HG03135 (cell line): ENCODE measurements around the gene NUP98.
"Not testable (repeated sequence)": the region's sequence is repeated elsewhere in the genome, so short reads cannot be mapped to it uniquely, and the experiment has no call there.

Experiments used
- ATAC-seq: cut with Tn5 transposase; IDR thresholded peaks from one replicate; pipeline ENCODE4 v1.9.1; 2021; ENCODE audit warnings: mild to moderate bottlenecking, moderate library complexity; ENCODE audit not compliant: unreplicated experiment

NUP98 gene

DNA sequence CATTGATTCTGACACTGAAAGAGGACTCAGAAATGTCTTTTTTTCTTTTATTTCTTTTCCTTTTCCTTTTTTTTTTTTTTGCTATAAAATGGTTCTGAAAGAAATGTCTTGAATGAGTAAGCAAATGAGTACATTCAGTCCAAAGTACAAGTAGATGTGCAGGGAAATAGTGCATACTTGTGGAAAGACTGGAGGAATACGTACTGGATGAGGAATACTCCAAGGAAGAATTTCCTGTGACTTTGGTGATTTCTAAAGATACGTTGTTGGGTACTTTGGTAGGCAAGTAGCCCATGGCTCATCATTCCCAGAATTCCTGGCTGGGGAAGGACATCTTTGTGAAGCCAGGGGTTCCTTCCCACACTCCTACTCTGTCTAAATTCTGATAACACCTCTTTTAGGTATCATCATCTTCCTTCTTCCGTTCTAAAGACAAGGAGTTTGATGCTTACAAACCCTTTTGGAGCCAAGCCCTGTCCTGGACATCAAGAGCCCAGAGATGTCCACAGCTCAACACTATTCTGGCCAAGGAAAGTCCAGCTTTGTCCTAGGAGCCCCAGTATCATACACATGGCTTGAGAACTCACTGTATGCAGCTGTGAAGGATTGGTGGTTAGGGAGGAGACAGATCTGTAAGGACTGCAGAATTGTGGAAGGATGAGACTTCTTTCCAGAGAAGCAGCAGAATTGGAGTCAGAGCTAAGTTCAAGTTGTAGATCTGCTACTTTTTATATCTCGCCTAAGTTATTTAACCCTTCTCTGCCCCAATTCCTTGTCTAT, 4.8 kb upstream of the NUP98 start:
- no peak for ATAC-seq

DNA sequence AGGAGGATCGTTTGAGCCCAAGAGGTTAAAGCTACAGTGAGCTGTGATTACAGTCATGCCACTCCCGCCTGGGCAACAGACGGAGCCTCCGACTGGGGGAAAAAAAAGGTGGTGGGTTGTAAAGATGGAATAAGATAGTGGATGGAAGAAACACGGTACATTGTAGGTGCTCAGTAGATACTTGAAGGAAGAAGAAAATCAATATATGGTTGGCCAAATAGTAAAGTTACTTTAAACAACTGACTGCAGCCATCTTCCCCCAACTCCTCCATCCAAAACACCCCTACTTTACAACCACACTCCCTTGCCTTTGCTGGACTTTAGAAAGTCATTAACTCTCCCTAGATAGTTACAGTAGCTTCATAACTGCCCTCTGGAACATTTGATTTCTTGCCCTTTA, 2.5 kb upstream of the NUP98 start:
- ATAC-seq = no peak

DNA sequence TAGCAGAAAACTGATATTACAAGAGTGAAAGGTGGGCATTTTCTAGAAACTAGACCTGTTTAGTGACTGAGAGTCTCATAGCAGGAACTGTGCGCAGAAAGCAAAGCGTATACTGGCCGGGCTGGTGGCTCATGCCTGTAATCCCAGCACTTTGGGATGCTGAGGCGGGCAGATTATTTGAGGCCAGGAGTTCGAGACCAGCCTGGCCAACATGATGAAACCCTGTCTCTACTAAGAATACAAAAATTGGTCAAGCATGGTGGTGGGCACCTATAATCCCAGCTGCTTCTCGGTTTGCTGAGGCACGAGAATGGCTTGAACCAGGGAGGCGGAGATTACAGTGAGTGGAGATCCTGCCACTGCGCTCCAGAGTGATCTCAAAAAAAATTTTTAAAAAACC, 1.8 kb upstream of the NUP98 start:
- ATAC-seq = no peak

DNA sequence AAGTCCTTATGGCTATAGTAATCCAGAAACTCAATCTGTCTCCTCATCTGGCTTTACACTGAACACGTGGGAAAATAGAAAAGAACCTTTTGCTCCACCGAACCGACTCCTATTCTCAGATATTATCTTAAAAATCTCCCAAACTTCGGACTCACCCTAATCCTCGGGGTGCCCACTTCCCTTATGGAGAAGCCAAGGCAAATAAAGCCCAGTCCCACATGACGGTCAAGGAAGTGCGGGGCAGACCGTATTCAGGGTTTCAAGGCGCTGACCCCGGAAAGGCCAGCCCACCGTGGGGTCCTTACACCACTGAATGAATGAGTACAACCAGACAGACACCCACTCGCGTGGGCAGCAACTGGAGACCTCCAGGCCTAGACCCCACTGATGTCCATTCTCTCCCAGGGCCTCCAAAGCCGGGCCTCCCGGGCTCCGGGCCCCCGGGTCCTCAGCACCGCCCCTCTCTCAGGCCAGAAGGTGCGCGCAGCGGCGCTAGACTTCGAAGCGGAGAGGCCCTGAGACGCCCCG, 489 bp downstream of the NUP98 start:
- ATAC-seq = peak; percentile 37

DNA sequence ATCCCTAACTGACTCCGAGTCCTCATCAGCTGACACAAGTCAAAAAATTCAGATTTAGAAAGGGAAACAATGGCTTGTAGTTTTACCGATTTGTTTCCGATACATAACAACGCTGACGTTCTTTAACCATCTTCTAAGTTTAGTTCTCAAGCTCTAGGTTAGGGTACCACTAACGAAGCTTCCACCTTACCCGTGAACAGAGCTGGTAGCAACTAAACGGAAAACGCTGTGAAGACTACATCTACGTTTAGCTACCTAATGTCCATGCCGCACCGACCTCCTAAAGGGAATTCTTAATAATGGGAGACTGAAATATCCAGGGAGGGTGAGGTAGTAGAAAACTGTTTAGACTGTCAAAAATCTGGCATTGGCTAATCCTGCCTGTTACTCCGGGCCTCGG, 1.0 kb downstream of the NUP98 start:
- no peak for ATAC-seq

DNA sequence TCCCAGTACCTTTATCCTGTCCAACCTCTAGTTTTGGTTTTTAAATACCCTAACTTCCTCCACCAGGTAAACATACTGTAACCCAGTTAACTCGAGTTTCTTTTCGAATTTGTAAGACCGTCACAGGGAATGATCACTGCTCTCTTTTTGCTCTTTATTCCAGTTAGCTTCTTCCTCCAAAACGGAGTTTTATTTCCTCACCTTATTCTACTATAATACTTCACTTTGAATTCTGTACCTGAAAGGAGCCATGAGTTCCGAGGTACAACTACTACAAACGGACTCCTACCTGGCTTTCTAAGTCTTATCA, 1.4 kb downstream of the NUP98 start:
- ATAC-seq = no peak

DNA sequence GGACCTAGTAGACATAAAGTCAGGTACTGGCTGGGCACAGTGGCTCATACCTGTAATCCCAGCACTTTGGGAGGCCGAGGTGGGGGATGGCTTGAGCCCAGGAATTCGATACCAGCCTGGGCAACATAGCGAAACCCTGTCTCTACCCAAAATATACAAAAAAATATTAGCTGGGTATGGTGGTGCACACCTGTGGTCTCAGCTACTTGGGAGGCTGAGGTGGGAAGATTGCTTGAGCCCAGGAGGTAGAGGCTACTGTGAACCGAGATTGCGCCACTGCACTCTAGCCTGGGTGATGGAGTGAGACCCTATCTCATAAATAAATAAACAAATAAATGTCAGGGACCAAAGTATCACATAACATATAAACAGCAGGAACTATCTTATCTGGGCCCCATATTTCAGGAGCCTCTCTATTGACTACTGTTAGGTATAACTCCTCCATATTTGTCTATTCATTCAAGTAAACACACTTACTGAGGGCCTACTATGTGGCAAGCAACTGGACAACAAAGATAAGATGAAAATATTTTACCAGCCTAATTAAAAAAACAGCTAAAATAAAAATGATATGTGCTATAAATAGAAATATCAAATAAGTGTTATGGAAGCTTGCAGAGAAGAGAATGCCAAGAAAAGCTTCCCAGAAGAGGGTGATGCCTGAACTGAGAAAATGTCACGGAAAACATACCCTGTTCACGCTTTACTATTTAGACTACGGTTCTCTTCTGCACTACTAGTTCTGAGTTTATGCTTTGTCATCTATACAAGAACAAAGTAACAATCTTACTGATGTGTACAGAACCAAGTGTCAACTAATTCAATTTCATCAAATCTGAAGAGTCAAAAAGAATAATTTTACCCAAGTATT, 2.0 kb downstream of the NUP98 start:
- ATAC-seq = no peak

DNA sequence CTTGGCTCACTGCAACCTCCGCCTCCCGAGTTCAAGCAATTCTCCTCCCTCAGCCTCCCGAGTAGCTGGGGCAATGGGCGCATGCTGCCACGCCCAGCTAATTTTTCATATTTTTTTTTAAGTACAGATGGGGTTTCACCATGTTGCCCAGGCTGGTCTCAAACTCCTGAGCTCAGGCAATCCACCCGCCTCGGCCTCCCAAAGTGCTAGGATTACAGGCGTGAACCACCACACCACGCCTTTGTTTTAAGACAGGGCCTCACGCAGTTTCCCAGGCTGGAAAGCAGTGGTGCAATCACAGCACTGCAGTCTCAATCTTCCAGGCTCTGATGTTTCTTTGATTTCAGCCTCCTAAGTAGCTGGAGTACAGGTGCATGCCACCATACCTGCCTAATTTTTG, 3.0 kb downstream of the NUP98 start:
- ATAC-seq = not testable (repeated sequence)

DNA sequence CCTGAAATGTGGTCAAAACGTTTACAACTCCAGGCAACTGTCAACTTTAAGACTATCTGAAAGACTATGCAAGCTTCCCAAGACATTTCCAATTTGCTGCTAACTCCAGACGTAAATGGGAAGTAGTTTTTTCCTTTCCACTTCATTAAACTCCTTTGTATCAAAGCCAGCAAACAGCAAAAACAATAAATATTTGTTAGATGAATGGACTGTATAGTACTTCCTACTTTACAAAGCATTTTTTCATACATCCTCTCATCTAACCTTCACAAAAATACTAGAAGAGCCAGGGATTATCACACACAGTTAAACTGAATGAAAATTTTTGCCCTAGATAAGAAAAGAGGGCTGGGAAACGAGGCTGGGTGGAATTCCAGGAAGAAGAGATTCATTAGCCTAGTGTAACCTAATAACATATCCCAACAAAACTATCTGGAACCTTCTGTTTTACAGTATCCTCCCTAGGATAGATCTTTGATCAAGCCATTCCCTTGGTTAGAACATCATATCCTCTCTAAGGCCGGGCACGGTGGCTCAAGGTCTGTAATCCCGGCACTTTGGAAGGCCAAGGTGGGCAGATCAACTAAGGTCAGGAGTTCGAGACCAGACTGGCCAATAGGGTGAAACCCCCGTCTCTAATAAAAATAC, 10.4 kb downstream of the NUP98 start:
- ATAC-seq = no peak

DNA sequence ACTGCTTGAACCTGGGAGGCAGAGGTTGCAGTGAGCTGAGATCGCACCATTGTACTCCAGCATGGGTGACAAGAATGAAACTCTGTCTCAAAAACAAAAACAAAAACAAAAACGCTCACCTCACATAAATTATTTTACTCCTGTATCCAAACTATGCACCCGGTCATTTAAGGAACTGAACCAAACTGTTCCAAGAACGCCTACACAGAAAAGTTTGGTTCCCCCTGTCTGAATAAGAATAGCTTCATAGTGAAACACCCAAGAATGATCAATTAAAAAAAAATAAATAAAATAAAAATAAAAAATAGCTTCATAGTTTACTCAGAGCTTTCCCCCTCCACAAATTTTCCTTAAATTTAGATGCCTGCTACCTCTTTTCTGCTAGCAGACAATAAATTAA, 13.7 kb downstream of the NUP98 start:
- no peak for ATAC-seq

DNA sequence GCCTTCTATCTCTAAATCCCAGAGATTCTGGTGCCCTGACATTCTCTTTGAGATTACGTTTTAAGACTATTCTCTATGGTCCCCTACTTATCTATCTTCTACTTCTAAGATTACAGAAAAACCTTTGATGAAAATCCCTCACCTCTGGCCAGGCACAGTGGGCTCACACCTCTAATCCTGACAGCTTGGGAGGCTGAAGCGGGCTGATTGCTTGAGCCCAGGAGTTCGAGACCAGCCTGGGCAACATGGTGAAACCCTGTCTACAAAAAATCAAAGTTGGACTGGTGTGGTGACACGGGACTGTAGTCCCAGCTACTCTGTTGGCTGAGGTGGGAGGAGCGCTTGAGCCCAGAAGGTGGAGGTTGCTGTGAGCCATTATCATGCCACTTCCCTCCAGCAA, 14.4 kb downstream of the NUP98 start:
- ATAC-seq = no peak

DNA sequence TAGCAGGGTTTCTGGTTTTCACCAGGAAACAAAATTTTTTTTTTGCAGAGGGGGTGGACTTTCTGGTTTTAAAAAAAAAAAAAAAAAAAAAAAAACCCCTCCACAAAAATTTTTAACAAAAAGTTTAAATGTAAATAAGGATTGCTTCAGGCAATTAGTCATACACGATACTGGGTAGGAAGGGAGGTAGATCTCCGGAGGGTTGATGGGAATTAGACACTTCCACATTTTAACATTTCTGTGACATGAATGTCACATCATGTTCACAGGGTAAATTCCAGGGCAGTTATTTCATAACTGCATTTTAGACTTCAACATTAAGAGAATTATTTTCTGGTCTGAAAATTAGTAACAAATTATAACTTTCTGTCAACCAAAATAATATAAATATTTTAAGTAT, 15.9 kb downstream of the NUP98 start:
- no peak for ATAC-seq

DNA sequence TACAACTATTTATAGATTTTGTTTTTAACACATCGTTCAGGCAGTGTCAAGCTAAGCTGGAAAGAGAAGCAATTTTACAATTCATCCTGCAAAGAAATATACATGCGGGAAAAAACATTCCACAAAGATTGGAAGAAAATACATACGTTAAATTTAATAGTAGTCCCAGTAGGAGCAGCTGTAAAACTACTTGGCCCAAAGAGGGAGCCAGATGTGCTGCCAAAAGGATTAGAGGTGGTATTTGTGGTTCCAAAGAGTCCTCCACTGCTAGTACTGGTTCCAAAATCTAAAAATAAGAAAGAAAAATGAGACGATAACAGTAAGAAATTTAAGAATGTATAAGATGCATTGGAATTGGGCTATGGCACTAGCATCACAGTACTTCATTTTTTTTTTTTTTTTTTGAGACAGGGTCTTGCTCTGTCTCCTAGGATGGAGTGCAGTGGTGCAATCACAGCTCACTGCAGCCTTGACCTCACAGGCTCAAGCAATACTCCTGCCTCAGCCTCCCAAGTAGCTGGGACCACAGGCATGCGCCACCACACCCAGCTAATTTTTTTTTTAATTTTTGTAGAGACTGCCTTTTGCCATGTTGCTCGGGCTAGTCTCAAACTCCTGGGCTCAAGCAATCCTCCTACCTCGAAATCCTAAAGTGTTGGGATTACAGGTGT, 21.5 kb downstream of the NUP98 start:
- no peak for ATAC-seq

DNA sequence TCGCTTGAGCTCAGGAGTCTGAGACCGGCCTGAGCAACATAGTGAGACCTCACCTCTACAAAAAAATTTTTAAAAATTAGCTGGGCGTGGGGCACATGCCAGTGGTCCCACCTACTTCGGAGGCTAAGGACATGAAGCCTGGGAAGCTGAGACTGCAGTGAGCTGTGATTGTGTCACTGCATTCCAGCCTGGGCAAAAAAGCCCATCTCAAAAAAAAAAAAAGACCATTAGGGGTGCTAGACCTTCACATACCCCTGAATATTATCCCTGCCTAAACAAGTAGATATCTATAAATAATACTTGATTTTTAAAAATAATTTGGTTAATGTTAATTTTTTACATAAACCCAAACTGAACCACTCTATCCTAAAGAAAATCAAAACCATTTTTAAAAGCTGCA, 24.2 kb downstream of the NUP98 start:
- no peak for ATAC-seq

DNA sequence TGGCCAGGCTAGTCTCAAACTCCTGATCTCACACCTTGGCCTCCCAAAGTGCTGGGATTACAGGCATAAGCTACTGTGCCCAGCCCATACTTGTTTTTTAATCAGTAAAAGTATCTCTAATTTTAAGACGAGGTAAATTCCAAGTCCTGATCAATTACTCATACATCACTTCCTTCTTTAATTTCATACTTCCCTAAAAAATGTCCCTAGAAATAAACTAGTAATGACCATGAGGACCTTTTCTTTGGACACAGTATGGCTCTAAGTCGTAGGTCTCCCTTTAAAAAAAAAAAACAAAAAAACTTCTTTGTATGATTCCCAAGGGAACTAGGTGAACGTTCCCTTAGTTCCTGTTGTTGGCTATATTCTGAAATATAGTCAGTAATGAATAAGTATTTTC, 29.8 kb downstream of the NUP98 start:
- ATAC-seq = no peak

DNA sequence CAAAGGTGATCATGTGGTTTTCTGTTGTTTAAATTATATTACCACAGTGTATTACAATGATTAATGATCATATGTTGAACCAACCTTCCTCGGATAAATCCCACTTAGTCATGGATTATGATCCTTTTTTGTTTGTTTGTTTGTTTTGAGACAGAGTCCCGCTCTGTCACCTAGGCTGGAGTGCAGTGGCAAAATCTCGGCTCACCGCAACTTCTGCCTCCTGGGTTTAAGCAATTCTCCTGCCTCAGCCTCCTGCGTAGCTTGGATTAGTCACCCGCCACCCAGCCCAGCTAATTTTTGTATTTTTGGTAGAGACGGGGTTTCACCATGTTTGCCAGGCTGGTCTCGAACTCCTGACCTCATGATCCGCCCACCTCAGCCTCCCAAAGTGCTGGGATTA, 30.5 kb downstream of the NUP98 start:
- ATAC-seq = not testable (repeated sequence)

DNA sequence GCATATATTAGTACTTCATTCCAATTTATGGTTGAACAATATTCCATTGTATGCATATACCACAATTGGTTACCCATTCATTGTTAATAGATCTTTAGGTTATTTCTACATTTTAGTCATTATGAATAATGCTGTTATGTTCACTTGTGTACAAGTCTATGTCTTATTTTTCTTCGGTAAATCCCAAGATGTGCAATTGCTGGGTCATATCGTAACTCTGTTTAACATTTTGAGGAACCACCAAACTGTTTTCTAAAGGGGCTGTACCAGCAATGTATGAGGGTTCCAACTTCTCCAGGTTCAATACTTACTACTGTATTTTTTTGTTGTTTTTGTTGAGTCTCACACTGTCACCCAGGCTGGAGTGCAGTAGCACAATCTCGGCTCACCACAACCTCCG, 33.1 kb downstream of the NUP98 start:
- ATAC-seq = no peak

DNA sequence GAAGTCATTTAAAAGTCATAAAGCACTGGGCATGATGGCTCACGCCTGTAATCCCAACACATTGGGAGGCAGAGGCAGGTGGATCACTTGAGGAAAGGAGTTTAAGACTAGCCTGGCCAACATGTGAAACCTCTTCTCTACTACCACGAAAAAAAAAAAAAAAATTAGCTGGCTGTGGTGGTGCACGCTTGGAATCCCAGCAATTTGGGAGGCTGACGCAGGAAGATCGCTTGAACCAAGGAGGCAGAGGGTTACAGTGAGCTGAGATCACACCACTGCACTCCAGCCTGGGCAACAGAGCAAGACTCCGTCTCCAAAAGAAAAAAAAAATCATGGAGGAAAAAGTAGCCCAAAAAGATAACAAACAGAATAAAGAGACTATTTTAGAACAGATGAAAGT, 42.2 kb downstream of the NUP98 start:
- ATAC-seq = no peak

DNA sequence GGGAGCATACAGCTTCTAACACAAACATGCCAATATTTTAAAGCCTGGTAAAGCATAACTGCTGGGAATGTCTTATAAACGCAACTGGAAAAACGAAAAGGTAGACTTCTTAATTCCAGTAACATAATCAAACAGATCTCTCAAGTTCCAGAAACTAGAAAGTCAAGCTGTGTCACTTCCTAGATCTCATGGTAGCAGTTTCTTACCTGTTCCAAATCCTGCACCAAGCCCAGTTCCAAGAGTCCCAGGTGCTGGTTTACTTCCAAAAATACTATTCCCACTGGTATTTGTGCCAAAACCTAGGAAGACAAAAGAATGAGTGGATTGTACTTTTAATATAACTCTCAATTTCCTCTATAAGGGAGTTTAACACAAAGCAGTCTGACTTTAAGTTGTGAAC, 44.2 kb downstream of the NUP98 start:
- no peak for ATAC-seq

DNA sequence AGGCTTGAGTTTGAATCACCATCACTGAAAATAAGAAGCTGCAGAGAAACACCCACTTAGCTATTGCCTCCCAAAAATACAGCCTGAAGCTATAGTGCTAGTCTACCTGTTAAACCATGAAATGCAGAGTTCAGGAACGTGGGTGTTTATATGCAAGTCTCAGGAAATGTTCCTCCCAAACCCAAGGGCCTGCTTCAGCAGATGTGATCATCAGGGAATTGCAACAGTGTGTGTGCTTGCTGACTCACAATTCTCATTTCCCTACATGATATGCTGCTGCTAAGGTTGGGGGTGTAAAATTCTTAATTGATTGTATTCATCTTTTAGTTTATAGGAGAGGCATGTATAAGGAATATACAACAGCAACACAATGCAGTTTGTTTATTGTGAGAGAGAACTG, 49.6 kb downstream of the NUP98 start:
- no peak for ATAC-seq

DNA sequence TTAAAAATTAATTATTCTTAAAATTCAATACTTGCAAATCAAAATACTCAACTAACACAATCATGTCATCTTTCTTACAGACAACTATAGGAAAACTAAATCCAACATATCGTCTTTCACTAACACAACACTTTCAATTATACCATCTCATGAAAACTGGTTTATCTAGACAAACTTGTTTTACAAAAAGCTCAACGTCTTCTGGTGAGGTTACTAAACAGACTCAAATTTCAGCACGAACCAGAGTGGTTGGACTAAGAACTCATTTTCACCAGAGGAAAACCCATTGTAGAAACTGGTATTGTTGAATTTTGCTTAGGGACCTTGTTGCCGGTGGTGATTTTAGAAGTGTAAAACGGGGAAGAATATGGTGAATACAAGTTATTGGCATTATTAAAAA, 52.2 kb downstream of the NUP98 start:
- no peak for ATAC-seq
